ENCODE measurements around the gene NDUFB3. TPM values are rescaled to one million over a fixed set of nuclear protein-coding genes. Genes with fewer than 3 reads are reported as not detected.
"Not testable (repeated sequence)": the region's sequence is repeated elsewhere in the genome, so short reads cannot be mapped to it uniquely, and the experiment has no call there.

Gene NDUFB3
- total RNA-seq, 1 donor from 2014 or later: 73.8 TPM

- no peak for TF ChIP-seq CTCF (IDR thresholded peaks at IDR 0.05)
- DNase-seq: no peak
- H3K9me3 ChIP-seq: no peaks in the 10 kb centered on the region
- H3K27me3 ChIP-seq (ENCODE audit: low read depth): no peaks in the 10 kb centered on the region
- H3K4me1 ChIP-seq: peaks cover 10% of the 10 kb centered on the region
- H3K27ac ChIP-seq: peak overlapping the region; percentile 100
- no peak for ATAC-seq
- no peaks in the 10 kb centered on the region for H3K36me3 ChIP-seq
- peak overlapping the region; percentile 77 for H3K4me3 ChIP-seq
- intact Hi-C loops (cut with DNase I): loop anchor here (10.0 kb wide), 1 partner anchor 50 kb away; no protein-coding TSS in a partner anchor
Measured at GRCh38 chr2:201114350-201114749, 42.5 kb downstream of the NDUFB3 start.

GRCh38 chr2:201114846-201115245 is 43.0 kb downstream of the NDUFB3 start:
- no peak for TF ChIP-seq CTCF (IDR thresholded peaks at IDR 0.05)
- no peaks in the 10 kb centered on the region for H3K27me3 ChIP-seq (ENCODE audit: low read depth)
- H3K36me3 ChIP-seq: no peaks in the 10 kb centered on the region
- no peaks in the 10 kb centered on the region for H3K9me3 ChIP-seq
- DNase-seq (no peak), ATAC-seq (no peak)
- peak overlapping the region; percentile 77 for H3K4me3 ChIP-seq
- intact Hi-C loops (cut with DNase I): loop anchor here (10.0 kb wide), 1 partner anchor 50 kb away; no protein-coding TSS in a partner anchor
- H3K27ac ChIP-seq: peak overlapping the region; percentile 100
- H3K4me1 ChIP-seq: peaks cover 10% of the 10 kb centered on the region

- peak; percentile 89 for DNase-seq
- intact Hi-C loops (cut with DNase I): loop anchor here (10.0 kb wide), 1 partner anchor 48 kb away; no protein-coding TSS in a partner anchor
Measured at GRCh38 chr2:201116115-201116958, 44.5 kb downstream of the NDUFB3 start, which contains the start of gene CFLAR. Gene CFLAR (plus strand): TSS chr2:201116164. CDS start chr2:201129866, 13,702 bp downstream.

GRCh38 chr2:201116959-201117734 is 45.3 kb downstream of the NDUFB3 start:
- DNase-seq: no peak
- H3K4me1 ChIP-seq: peaks cover 28% of the 10 kb centered on the region
- TF ChIP-seq CTCF (IDR thresholded peaks at IDR 0.05): peak; percentile 39

More at GRCh38 chr2:201116115-201116958, 44.5 kb downstream of the NDUFB3 start, which contains the start of gene CFLAR:
- H3K36me3 ChIP-seq: no peaks in the 10 kb centered on the region
- no peak for TF ChIP-seq CTCF (IDR thresholded peaks at IDR 0.05)
- H3K27me3 ChIP-seq (ENCODE audit: low read depth): no peaks in the 10 kb centered on the region
- H3K4me3 ChIP-seq: peak within 1 kb of the TSS; percentile 77
- peak within 1 kb of the TSS; percentile 100 for H3K27ac ChIP-seq
- ATAC-seq: peak; percentile 72
- peaks cover 20% of the 10 kb centered on the region for H3K4me1 ChIP-seq
- no peaks in the 10 kb centered on the region for H3K9me3 ChIP-seq

GRCh38 chr2:201117735-201118094 is 45.9 kb downstream of the NDUFB3 start:
- H3K27me3 ChIP-seq (ENCODE audit: low read depth); H3K36me3 ChIP-seq; H3K9me3 ChIP-seq; DNase-seq: not testable (repeated sequence)
- intact Hi-C loops (cut with DNase I): loop anchor here (10.0 kb wide), 1 partner anchor 47 kb away; no protein-coding TSS in a partner anchor
- Histone ChIP-seq H3K4me3 (peak overlapping the region; percentile 77), H3K27ac (peak overlapping the region; percentile 100), H3K4me1 (peaks cover 34% of the 10 kb centered on the region)
- ATAC-seq: peak in 1 of 2 donors; percentile 5

More at GRCh38 chr2:201116959-201117734, 45.3 kb downstream of the NDUFB3 start:
- H3K27me3 ChIP-seq (ENCODE audit: low read depth): no peaks in the 10 kb centered on the region
- H3K27ac ChIP-seq: peak overlapping the region; percentile 100
- no peaks in the 10 kb centered on the region for H3K9me3 ChIP-seq
- intact Hi-C loops (cut with DNase I): loop anchor here (10.0 kb wide), 1 partner anchor 48 kb away; no protein-coding TSS in a partner anchor
- peak overlapping the region; percentile 77 for H3K4me3 ChIP-seq
- H3K36me3 ChIP-seq: peaks cover 3% of the 10 kb centered on the region
- peak; percentile 45 to 56 for ATAC-seq
